ENCODE data around the gene GRIP2.

DNA sequence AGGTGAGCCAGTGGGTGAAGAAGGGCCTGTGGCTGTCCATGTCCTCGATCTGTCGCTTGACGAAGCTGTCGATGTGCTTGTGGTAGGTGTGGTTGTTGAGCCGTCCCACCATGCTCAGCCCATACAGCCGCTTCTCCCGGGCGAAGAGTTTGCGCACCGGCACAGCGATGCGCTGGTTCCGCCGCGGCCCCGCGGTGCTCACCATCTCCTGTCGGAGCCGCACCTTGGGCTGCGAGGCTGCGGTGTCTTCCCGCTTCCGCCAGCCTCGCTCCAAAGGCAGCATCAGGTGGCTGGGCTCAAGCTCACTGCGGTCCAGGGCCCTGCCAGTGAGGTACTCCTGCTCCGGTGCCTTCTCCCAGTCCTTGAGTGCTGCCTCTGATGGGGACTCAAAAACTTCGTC, 34.0 kb upstream of the GRIP2 start:
- TF ChIP-seq POLR2A (IDR thresholded peaks at IDR 0.05) = no peak
- TF ChIP-seq, protein P1, sequence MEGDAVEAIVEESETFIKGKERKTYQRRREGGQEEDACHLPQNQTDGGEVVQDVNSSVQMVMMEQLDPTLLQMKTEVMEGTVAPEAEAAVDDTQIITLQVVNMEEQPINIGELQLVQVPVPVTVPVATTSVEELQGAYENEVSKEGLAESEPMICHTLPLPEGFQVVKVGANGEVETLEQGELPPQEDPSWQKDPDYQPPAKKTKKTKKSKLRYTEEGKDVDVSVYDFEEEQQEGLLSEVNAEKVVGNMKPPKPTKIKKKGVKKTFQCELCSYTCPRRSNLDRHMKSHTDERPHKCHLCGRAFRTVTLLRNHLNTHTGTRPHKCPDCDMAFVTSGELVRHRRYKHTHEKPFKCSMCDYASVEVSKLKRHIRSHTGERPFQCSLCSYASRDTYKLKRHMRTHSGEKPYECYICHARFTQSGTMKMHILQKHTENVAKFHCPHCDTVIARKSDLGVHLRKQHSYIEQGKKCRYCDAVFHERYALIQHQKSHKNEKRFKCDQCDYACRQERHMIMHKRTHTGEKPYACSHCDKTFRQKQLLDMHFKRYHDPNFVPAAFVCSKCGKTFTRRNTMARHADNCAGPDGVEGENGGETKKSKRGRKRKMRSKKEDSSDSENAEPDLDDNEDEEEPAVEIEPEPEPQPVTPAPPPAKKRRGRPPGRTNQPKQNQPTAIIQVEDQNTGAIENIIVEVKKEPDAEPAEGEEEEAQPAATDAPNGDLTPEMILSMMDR (IDR thresholded peaks at IDR 0.05) = no peak

Measured in ovary (tissue), 3 donors.